ENCODE results near the gene ANKS1B. TPM values are rescaled to one million over a fixed set of nuclear protein-coding genes. Genes with fewer than 3 reads are reported as not detected.

The ANKS1B gene
- total and polyA plus RNA-seq, 2 of the 4 experiments (the other 2 are of a cell fraction) = 0.17 to 0.18 TPM

DNA sequence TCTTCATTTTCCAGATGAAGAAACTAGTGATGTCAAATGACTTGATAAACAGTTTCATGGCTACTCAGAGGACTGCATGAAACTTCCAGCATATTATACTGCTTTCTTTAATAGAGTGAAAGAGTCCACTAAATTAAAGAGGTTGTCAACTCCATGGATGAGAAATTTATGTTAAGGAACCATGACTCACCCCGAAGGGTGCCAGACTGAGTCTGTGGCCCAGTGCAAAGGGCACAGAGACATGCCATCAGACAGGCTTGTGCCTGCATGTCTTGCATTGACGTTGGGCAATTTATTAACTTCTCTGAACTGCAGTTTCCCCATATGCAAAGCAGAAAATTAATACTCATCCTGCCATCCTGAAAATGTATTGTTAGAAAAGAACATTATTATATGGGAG, 957.3 kb downstream of the ANKS1B start:
- H2BK15ac ChIP-seq (ENCODE audit: low read depth, low read length) = no peak overlapping the region
- no peak overlapping the region for H2BK120ac ChIP-seq (ENCODE audit: low read depth, low read length)
- no peaks in the 10 kb centered on the region for H4K20me1 ChIP-seq (ENCODE audit: insufficient read depth, low read length)
- no peak overlapping the region for H3K18ac ChIP-seq (ENCODE audit: low read depth, low read length)
- H3K4me2 ChIP-seq (ENCODE audit: low read depth, low read length) = no peak overlapping the region
- no peak overlapping the region for H3K23ac ChIP-seq (ENCODE audit: low read depth, low read length)
- H3K4ac ChIP-seq (ENCODE audit: low read depth, low read length) = no peak overlapping the region
- no TSS peak for BruUV-seq (replicated peaks)
- ChIA-PET POLR2A (ENCODE audit: unreplicated experiment) (no interaction called here), CTCF (no interaction called here)
- DNase-seq = no peak
- H3K36me3 ChIP-seq (ENCODE audit: control insufficient read depth, insufficient read depth, low read length) = no peaks in the 10 kb centered on the region
- H3K9me1 ChIP-seq (ENCODE audit: insufficient read depth, low read length) = no peaks in the 10 kb centered on the region
- no peak overlapping the region for H3K4me3 ChIP-seq (ENCODE audit: insufficient read depth, low read depth, low read length)
- no peak overlapping the region for H2BK5ac ChIP-seq (ENCODE audit: low read depth, low read length, poor library complexity, severe bottlenecking)
- H3K4me1 ChIP-seq (ENCODE audit: control insufficient read depth, insufficient read depth, low read length) = no peaks in the 10 kb centered on the region
- TF ChIP-seq RAD21 (IDR thresholded peaks at IDR 0.05; ENCODE audit: low read length) = no peak
- TF ChIP-seq RFX5 (IDR thresholded peaks at IDR 0.05; ENCODE audit: low read depth, low read length) = no peak
- no peak for TF ChIP-seq ELK1 (IDR thresholded peaks at IDR 0.05; ENCODE audit: borderline replicate concordance, low read depth, low read length)
- TF ChIP-seq, protein P1, sequence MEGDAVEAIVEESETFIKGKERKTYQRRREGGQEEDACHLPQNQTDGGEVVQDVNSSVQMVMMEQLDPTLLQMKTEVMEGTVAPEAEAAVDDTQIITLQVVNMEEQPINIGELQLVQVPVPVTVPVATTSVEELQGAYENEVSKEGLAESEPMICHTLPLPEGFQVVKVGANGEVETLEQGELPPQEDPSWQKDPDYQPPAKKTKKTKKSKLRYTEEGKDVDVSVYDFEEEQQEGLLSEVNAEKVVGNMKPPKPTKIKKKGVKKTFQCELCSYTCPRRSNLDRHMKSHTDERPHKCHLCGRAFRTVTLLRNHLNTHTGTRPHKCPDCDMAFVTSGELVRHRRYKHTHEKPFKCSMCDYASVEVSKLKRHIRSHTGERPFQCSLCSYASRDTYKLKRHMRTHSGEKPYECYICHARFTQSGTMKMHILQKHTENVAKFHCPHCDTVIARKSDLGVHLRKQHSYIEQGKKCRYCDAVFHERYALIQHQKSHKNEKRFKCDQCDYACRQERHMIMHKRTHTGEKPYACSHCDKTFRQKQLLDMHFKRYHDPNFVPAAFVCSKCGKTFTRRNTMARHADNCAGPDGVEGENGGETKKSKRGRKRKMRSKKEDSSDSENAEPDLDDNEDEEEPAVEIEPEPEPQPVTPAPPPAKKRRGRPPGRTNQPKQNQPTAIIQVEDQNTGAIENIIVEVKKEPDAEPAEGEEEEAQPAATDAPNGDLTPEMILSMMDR (conservative IDR thresholded peaks at IDR 0.05; ENCODE audit: low read depth, low read length) = no peak
- no peak for TF ChIP-seq FOS (IDR thresholded peaks at IDR 0.05; ENCODE audit: low read depth, low read length)
- no peak for TF ChIP-seq BHLHE40 (IDR thresholded peaks at IDR 0.05; ENCODE audit: low read depth, low read length)
- TF ChIP-seq MXI1 (IDR thresholded peaks at IDR 0.05; ENCODE audit: borderline replicate concordance, low read depth, low read length) = no peak
- no peak for TF ChIP-seq RCOR1 (IDR thresholded peaks at IDR 0.05; ENCODE audit: insufficient replicate concordance, low read length)
- TF ChIP-seq SMC3 (IDR thresholded peaks at IDR 0.05; ENCODE audit: low read depth, low read length) = no peak
- no peak for TF ChIP-seq CHD1 (IDR thresholded peaks at IDR 0.05; ENCODE audit: low read depth, low read length)
- TF ChIP-seq, protein P2, sequence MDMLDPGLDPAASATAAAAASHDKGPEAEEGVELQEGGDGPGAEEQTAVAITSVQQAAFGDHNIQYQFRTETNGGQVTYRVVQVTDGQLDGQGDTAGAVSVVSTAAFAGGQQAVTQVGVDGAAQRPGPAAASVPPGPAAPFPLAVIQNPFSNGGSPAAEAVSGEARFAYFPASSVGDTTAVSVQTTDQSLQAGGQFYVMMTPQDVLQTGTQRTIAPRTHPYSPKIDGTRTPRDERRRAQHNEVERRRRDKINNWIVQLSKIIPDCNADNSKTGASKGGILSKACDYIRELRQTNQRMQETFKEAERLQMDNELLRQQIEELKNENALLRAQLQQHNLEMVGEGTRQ (IDR thresholded peaks at IDR 0.05; ENCODE audit: low read depth, low read length) = no peak
- TF ChIP-seq MAZ (IDR thresholded peaks at IDR 0.05; ENCODE audit: borderline replicate concordance, low read depth, low read length) = no peak
- no peak for TF ChIP-seq NFE2L2 (IDR thresholded peaks at IDR 0.05; ENCODE audit: low read depth, low read length)
- TF ChIP-seq MAFK (IDR thresholded peaks at IDR 0.05; ENCODE audit: low read depth, low read length) = no peak
- TF ChIP-seq CEBPB (IDR thresholded peaks at IDR 0.05; ENCODE audit: low read depth, low read length) = no peak
- no peak for ATAC-seq (ENCODE audit: low read depth)
- no peaks in the 10 kb centered on the region for H3K79me1 ChIP-seq (ENCODE audit: low read depth in 1 of 2, low read length in 2 of 2)
- H4K8ac ChIP-seq (ENCODE audit: low read depth in 2 of 2, low read length in 2 of 2) = no peak overlapping the region
- H3K9me3 ChIP-seq (ENCODE audit: control insufficient read depth, insufficient read depth, low read length) = no peaks in the 10 kb centered on the region
- H2AFZ ChIP-seq (replicated peaks; ENCODE audit: low read length, poor library complexity) = no peak overlapping the region
- dilution Hi-C loops (cut with HindIII; ENCODE audit: low sequenced_read_pairs, unreplicated experiment) (no loop called here), in situ Hi-C loops (cut with MboI; ENCODE audit: low sequenced_read_pairs) (no loop called here), intact Hi-C loops (cut with micrococcal nuclease) (no loop called here)
- no peak overlapping the region for H2BK20ac ChIP-seq (ENCODE audit: low read depth, low read length)
- no peak overlapping the region for H3K27ac ChIP-seq (ENCODE audit: insufficient read depth, low read length)
- no peak overlapping the region for H3K14ac ChIP-seq (replicated peaks; ENCODE audit: low read depth, low read length)
- WGBS, 2 experiments (ENCODE audit: extremely low coverage in 2 of 2, insufficient read length in 1 of 2) = 40% methylated on average over 1 of the region's 2 CpGs; no CpG with 5 or more reads in 1 of the 2 experiments
- no peak overlapping the region for H4K5ac ChIP-seq (ENCODE audit: low read depth, low read length)
- H3K9ac ChIP-seq (ENCODE audit: low read depth, low read length) = no peak overlapping the region
- no peak overlapping the region for H2AK9ac ChIP-seq (replicated peaks; ENCODE audit: low read depth, low read length, poor library complexity)
- H2AK5ac ChIP-seq (ENCODE audit: low read depth, low read length) = no peak overlapping the region
- H3K27me3 ChIP-seq (ENCODE audit: control insufficient read depth, insufficient read depth, low read length) = no peaks in the 10 kb centered on the region
- H4K91ac ChIP-seq (ENCODE audit: insufficient read depth, low read depth, low read length) = no peak overlapping the region
- H3K56ac ChIP-seq (ENCODE audit: extremely low read depth, insufficient read depth, low read length) = no peak overlapping the region

Measured in IMR-90 (cell line).